ENCODE results near the gene R3HDM4. TPM values are rescaled to one million over a fixed set of nuclear protein-coding genes. Genes with fewer than 3 reads are reported as not detected.

Gene R3HDM4
- polyA plus RNA-seq, 2 of the 4 experiments (the other 2 are of a cell fraction), result 22.7 to 24.8 TPM

GRCh38 chr19:906480-906879 lies 6.5 kb downstream of the R3HDM4 start:
- Histone ChIP-seq H3K27ac (no peak overlapping the region), H3K9me3 (no peaks in the 10 kb centered on the region), H3K4me3 (no peak overlapping the region), H3K4me1 (peaks cover 17% of the 10 kb centered on the region), H3K4me2 (no peak overlapping the region)
- DNase-seq (ENCODE audit: low read depth in 1 of 2, low spot score in 1 of 2) (no peak), ATAC-seq (no peak), FAIRE-seq (no peak)
- ChIA-PET CTCF (interaction anchor here (1.0 to 1.4 kb wide), 3 partner anchors 9 to 16 kb away, joined by 3 to 8 read pairs (median 4); no protein-coding TSS in a partner anchor), POLR2A (no interaction called here)
- TF ChIP-seq USF2 (IDR thresholded peaks at IDR 0.05) (no peak), EP300 (IDR thresholded peaks at IDR 0.05) (no peak), KDM1A (IDR thresholded peaks at IDR 0.05; ENCODE audit: low read depth) (no peak), ZFP36 (IDR thresholded peaks at IDR 0.05; ENCODE audit: borderline replicate concordance, partially characterized antibody) (no peak), KDM5A (IDR thresholded peaks at IDR 0.05) (no peak), TP53 (CRISPR knock-in tag; IDR thresholded peaks at IDR 0.05) (no peak), CBX8 (IDR thresholded peaks at IDR 0.05) (no peak), ZSCAN20 (CRISPR knock-in tag; IDR thresholded peaks at IDR 0.05) (no peak), HOXB5 (CRISPR knock-in tag; IDR thresholded peaks at IDR 0.05) (no peak), HES2 (IDR thresholded peaks at IDR 0.05) (no peak), RARB (CRISPR knock-in tag; IDR thresholded peaks at IDR 0.05) (no peak)
- 97% methylated on average over 7 of the region's 7 CpGs for WGBS (ENCODE audit: missing lambda C conversion rate)

DNA sequence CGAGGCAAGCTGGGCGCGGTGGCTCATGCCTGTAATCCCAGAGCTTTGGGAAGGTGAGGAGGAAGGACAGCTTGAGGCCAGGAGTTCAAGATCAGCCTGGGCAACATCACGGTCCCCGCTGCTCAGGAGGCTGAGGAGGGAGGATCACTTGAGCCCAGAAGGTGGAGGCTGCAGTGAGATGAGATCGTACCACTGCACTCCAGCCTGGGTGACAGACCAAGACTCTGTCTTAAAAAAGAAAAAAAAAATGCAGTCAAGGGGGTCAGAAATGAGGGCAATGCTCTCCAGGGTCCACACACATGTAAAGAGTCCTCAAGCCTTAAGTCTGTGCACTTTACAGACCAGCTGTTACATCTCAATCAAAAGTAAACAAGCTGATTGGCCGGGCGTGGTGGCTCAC lies 8.5 kb downstream of the R3HDM4 start:
- Histone ChIP-seq H3K4me2 (no peak overlapping the region), H3K27ac (no peak overlapping the region), H3K4me1 (peaks cover 17% of the 10 kb centered on the region), H3K4me3 (no peak overlapping the region), H3K9me3 (no peaks in the 10 kb centered on the region)
- WGBS (ENCODE audit: missing lambda C conversion rate), result 90% methylated on average over 8 of the region's 8 CpGs
- DNase-seq (ENCODE audit: low read depth in 1 of 2, low spot score in 1 of 2) (no peak), ATAC-seq (no peak), FAIRE-seq (no peak)
- TF ChIP-seq HOXA7 (CRISPR knock-in tag; IDR thresholded peaks at IDR 0.05), result no peak
- TF ChIP-seq EP300 (IDR thresholded peaks at IDR 0.05), result no peak
- TF ChIP-seq, protein P1, sequence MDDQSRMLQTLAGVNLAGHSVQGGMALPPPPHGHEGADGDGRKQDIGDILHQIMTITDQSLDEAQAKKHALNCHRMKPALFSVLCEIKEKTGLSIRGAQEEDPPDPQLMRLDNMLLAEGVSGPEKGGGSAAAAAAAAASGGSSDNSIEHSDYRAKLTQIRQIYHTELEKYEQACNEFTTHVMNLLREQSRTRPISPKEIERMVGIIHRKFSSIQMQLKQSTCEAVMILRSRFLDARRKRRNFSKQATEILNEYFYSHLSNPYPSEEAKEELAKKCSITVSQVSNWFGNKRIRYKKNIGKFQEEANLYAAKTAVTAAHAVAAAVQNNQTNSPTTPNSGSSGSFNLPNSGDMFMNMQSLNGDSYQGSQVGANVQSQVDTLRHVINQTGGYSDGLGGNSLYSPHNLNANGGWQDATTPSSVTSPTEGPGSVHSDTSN (IDR thresholded peaks at IDR 0.05), result no peak
- TF ChIP-seq RAD21 (conservative IDR thresholded peaks at IDR 0.05 in 1 of 2, IDR thresholded peaks at IDR 0.05 in 1 of 2), result no peak
- TF ChIP-seq PHF8 (IDR thresholded peaks at IDR 0.05; ENCODE audit: borderline replicate concordance, low read depth), result no peak
- no peak for TF ChIP-seq CTCF (IDR thresholded peaks at IDR 0.05)
- TF ChIP-seq, protein P2, sequence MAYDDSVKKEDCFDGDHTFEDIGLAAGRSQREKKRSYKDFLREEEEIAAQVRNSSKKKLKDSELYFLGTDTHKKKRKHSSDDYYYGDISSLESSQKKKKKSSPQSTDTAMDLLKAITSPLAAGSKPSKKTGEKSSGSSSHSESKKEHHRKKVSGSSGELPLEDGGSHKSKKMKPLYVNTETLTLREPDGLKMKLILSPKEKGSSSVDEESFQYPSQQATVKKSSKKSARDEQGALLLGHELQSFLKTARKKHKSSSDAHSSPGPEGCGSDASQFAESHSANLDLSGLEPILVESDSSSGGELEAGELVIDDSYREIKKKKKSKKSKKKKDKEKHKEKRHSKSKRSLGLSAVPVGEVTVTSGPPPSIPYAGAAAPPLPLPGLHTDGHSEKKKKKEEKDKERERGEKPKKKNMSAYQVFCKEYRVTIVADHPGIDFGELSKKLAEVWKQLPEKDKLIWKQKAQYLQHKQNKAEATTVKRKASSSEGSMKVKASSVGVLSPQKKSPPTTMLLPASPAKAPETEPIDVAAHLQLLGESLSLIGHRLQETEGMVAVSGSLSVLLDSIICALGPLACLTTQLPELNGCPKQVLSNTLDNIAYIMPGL (CRISPR knock-in tag; IDR thresholded peaks at IDR 0.05; ENCODE audit: borderline replicate concordance), result no peak
- TF ChIP-seq ZFP36 (IDR thresholded peaks at IDR 0.05; ENCODE audit: borderline replicate concordance, partially characterized antibody), result no peak
- no peak for TF ChIP-seq CBX2 (IDR thresholded peaks at IDR 0.05; ENCODE audit: borderline replicate concordance, low read depth)
- no peak for TF ChIP-seq CEBPB (IDR thresholded peaks at IDR 0.05)
- TF ChIP-seq KDM5A (IDR thresholded peaks at IDR 0.05), result no peak
- no peak for TF ChIP-seq EHF (CRISPR knock-in tag; IDR thresholded peaks at IDR 0.05)
- TF ChIP-seq POLR2A (IDR thresholded peaks at IDR 0.05; ENCODE audit: low read length), result no peak
- no peak for TF ChIP-seq FOSB (CRISPR knock-in tag; IDR thresholded peaks at IDR 0.05)
- TF ChIP-seq HOXB5 (CRISPR knock-in tag; IDR thresholded peaks at IDR 0.05), result no peak
- no peak for TF ChIP-seq BCL3 (IDR thresholded peaks at IDR 0.05)
- POLR2A ChIA-PET, result no interaction called here
- CTCF ChIA-PET, result interaction anchor here (0.8 kb wide), 1 partner anchor 8 kb away, joined by 4 read pairs; no protein-coding TSS in a partner anchor

All from A549 (cell line).